Nephron progenitor cell (in vitro differentiated cells): Measurements from ENCODE around the gene LARP6.

Experiments
- DNase-seq: peaks from one replicate; pipeline ENCODE4 v3.0.0; 2021
- H3K27ac Mint-ChIP-seq: 2 replicates; pipeline ENCODE4 v1.8.0; 2021; ENCODE audit warnings: mild to moderate bottlenecking, moderate library complexity, mixed read lengths
- H3K27me3 Mint-ChIP-seq: 2 replicates; pipeline ENCODE4 v1.8.0; 2021; ENCODE audit warnings: mild to moderate bottlenecking, low read depth, mixed read lengths; ENCODE audit not compliant: poor library complexity
- H3K36me3 Mint-ChIP-seq: 2 replicates; pipeline ENCODE4 v1.8.0; 2021; ENCODE audit warnings: low read depth, mixed read lengths
- H3K4me1 Mint-ChIP-seq: 2 replicates; pipeline ENCODE4 v1.8.0; 2021; ENCODE audit warnings: mixed read lengths
- H3K4me3 Mint-ChIP-seq: 2 replicates; pipeline ENCODE4 v1.8.0; 2021; ENCODE audit warnings: mild to moderate bottlenecking, moderate library complexity, mixed read lengths
- H3K9me3 Mint-ChIP-seq: 2 replicates; pipeline ENCODE4 v1.8.0; 2021; ENCODE audit warnings: mild to moderate bottlenecking, moderate library complexity, mixed read lengths
- TF ChIP-seq, protein P1 (sequence below): fragments of 200-600 bp; sonication (generic); IDR thresholded peaks from 2 replicates; pipeline ENCODE4 v1.5.0; 2021; ENCODE audit warnings: antibody characterized with exemption

LARP6 gene

DNA sequence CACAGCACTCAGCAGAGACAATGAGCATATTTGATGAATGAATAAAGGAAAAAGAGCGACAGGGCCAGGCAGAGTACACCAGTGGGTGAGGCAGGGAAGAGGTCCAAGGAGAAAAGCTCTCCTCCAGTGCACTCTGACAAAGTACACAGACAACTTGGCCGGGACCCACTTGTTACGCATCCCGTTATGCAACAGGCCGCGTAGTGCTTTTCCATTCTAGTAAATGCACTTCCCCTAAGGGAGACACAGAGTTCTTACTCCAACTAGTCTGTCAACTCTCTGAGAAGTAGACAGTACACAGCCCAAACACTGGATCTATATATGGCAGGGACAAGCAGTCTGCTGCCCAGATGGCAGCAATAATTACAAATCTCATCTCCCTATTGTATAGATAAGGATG, 18.5 kb downstream of the LARP6 start:
- H3K27me3 Mint-ChIP-seq, result peaks cover 3% of the 10 kb centered on the region
- no peak overlapping the region for H3K4me3 Mint-ChIP-seq
- peaks cover 25% of the 10 kb centered on the region for H3K4me1 Mint-ChIP-seq
- TF ChIP-seq, protein P1, sequence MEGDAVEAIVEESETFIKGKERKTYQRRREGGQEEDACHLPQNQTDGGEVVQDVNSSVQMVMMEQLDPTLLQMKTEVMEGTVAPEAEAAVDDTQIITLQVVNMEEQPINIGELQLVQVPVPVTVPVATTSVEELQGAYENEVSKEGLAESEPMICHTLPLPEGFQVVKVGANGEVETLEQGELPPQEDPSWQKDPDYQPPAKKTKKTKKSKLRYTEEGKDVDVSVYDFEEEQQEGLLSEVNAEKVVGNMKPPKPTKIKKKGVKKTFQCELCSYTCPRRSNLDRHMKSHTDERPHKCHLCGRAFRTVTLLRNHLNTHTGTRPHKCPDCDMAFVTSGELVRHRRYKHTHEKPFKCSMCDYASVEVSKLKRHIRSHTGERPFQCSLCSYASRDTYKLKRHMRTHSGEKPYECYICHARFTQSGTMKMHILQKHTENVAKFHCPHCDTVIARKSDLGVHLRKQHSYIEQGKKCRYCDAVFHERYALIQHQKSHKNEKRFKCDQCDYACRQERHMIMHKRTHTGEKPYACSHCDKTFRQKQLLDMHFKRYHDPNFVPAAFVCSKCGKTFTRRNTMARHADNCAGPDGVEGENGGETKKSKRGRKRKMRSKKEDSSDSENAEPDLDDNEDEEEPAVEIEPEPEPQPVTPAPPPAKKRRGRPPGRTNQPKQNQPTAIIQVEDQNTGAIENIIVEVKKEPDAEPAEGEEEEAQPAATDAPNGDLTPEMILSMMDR, result no peak
- H3K36me3 Mint-ChIP-seq, result peaks cover 62% of the 10 kb centered on the region
- H3K27ac Mint-ChIP-seq, result no peak overlapping the region
- peaks cover 5% of the 10 kb centered on the region for H3K9me3 Mint-ChIP-seq
- DNase-seq, result no peak

GRCh38 chr15:70834999-70835398, 19.0 kb downstream of the LARP6 start:
- peak overlapping the region; percentile 51 for H3K27ac Mint-ChIP-seq
- H3K27me3 Mint-ChIP-seq, result no peaks in the 10 kb centered on the region
- H3K4me1 Mint-ChIP-seq, result peaks cover 25% of the 10 kb centered on the region
- peaks cover 59% of the 10 kb centered on the region for H3K36me3 Mint-ChIP-seq
- no peak overlapping the region for H3K4me3 Mint-ChIP-seq
- DNase-seq, result no peak
- TF ChIP-seq, protein P1, result no peak
- H3K9me3 Mint-ChIP-seq, result peaks cover 3% of the 10 kb centered on the region

GRCh38 chr15:70833861-70834765, 19.8 kb downstream of the LARP6 start:
- Mint-ChIP-seq H3K4me1 (peaks cover 25% of the 10 kb centered on the region), H3K36me3 (peaks cover 55% of the 10 kb centered on the region), H3K4me3 (no peak overlapping the region), H3K9me3 (no peaks in the 10 kb centered on the region), H3K27me3 (peaks cover 2% of the 10 kb centered on the region), H3K27ac (peak overlapping the region; percentile 84)
- no peak for DNase-seq
- TF ChIP-seq, protein P1, result no peak

- H3K9me3 Mint-ChIP-seq, result no peaks in the 10 kb centered on the region
- TF ChIP-seq, protein P1, result no peak
- H3K27me3 Mint-ChIP-seq, result peaks cover 2% of the 10 kb centered on the region
- H3K27ac Mint-ChIP-seq, result no peak overlapping the region
- no peak for DNase-seq
- no peak overlapping the region for H3K4me3 Mint-ChIP-seq
- peaks cover 55% of the 10 kb centered on the region for H3K36me3 Mint-ChIP-seq
- peaks cover 25% of the 10 kb centered on the region for H3K4me1 Mint-ChIP-seq
Observed at GRCh38 chr15:70833422-70833821, 20.5 kb downstream of the LARP6 start.

DNA sequence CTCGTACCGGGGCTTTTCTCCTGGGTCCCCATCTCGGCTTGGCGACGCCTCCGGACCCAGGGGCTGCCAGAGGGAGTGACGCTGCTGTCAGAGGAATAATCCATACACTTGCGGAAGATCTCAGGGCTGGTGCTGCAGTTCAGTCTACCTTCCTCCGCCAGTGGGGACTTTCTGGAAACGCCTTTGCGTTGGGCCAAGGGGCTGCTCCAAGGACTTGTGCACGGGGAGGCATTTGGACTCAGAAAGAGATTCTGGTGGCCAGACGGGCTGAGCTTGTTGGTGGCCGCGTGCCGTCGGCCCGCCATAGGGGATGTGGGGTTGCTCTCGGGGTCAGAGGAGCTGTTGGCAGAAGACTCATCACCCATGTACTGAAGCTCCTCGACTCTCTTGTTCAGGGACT, 21.8 kb downstream of the LARP6 start:
- Mint-ChIP-seq H3K36me3 (peaks cover 55% of the 10 kb centered on the region), H3K4me1 (peaks cover 25% of the 10 kb centered on the region)
- TF ChIP-seq, protein P1, result no peak

More for the DNA sequence above, 21.8 kb downstream of the LARP6 start:
- Mint-ChIP-seq H3K27me3 (peaks cover 2% of the 10 kb centered on the region), H3K9me3 (no peaks in the 10 kb centered on the region), H3K27ac (peak overlapping the region; percentile 88), H3K4me3 (no peak overlapping the region)
- DNase-seq, result no peak
